KOPT-K1 (cell line): ENCODE data around the gene PSAPL1.

ENCODE experiments used
- H3K27ac ChIP-seq: fragments of 200-600 bp; sonication (generic); 2 replicates; pipeline ENCODE4 v1.5.1; 2016; ENCODE audit warnings: antibody characterized with exemption, mild to moderate bottlenecking, low read depth, low read length; ENCODE audit not compliant: poor library complexity, severe bottlenecking
- H3K36me3 ChIP-seq: fragments of 200-600 bp; sonication (generic); 2 replicates; pipeline ENCODE4 v1.5.1; 2017; ENCODE audit warnings: antibody characterized with exemption, mild to moderate bottlenecking, low read length, moderate library complexity; ENCODE audit not compliant: insufficient read depth
- H3K9me3 ChIP-seq: fragments of 200-600 bp; sonication (generic); 2 replicates; pipeline ENCODE4 v1.5.1; 2017; ENCODE audit warnings: antibody characterized with exemption, low read length, mild to moderate bottlenecking; ENCODE audit not compliant: insufficient read depth, poor library complexity, severe bottlenecking

The PSAPL1 gene

GRCh38 chr4:7448036-7448435, 13.3 kb upstream of the PSAPL1 start:
- Histone ChIP-seq H3K9me3 (no peaks in the 10 kb centered on the region), H3K36me3 (no peaks in the 10 kb centered on the region), H3K27ac (no peak overlapping the region)

- no peaks in the 10 kb centered on the region for H3K36me3 ChIP-seq
- H3K9me3 ChIP-seq = no peaks in the 10 kb centered on the region
- H3K27ac ChIP-seq = no peak overlapping the region
These were observed 12.5 kb upstream of the PSAPL1 start for GRCh38 chr4:7447236-7447635.

DNA sequence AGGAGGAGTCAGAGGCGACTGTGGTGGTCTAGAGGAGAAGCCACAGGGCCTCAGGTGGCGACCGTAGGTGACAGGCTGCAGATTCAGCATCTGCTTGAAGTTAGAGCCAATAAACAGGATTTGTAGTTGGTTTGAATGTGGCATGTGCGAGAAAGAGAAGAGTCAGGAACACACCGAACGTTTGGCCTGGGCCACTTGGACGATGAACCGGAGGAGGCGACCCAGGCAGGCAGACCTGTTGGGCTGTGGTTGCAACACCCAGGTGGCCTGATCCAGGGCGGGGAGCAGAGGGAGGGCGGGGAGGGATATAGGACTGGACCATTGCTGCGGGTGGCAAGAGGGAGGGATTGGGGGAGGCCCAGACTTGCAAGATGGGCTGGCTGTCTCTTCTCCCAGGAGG, 10.0 kb upstream of the PSAPL1 start:
- no peaks in the 10 kb centered on the region for H3K36me3 ChIP-seq
- H3K9me3 ChIP-seq = no peaks in the 10 kb centered on the region
- no peak overlapping the region for H3K27ac ChIP-seq

- H3K27ac ChIP-seq = no peak overlapping the region
- no peaks in the 10 kb centered on the region for H3K36me3 ChIP-seq
- no peaks in the 10 kb centered on the region for H3K9me3 ChIP-seq
These were observed 9.6 kb upstream of the PSAPL1 start for GRCh38 chr4:7444314-7444713.

DNA sequence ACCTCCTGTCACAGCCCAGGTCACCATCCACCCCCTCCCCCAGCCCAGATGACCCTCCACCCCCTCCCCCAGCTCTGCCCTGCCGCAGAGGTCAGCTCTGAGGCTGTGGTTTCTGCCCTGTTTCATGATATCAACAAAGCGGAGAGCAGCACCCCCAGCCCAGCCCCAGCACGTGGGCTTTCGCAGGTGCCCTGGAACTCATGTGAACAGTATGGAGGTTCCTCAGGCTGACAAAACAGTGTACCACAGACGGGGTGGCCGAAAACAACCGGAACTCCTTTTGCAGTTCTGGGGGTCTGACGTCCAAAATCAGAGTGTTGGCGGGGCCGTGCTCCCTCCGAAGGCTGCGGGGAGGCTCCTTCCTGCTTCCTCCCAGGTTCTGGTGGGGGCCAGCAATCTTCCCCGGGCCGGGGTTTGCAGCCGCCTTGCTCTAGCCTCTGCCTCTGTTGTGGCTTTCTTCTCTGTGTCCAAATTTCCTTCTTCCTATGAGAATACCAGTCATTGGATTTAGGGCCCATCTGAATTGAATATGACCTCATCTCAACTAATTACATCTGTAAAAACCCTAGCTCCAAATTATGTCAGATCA, 7.9 kb upstream of the PSAPL1 start:
- Histone ChIP-seq H3K9me3 (no peaks in the 10 kb centered on the region), H3K36me3 (no peaks in the 10 kb centered on the region), H3K27ac (no peak overlapping the region)

GRCh38 chr4:7441201-7441600, 6.5 kb upstream of the PSAPL1 start:
- Histone ChIP-seq H3K36me3 (no peaks in the 10 kb centered on the region), H3K27ac (no peak overlapping the region), H3K9me3 (no peaks in the 10 kb centered on the region)

- Histone ChIP-seq H3K36me3 (no peaks in the 10 kb centered on the region), H3K9me3 (no peaks in the 10 kb centered on the region), H3K27ac (no peak overlapping the region)
These were observed 5.0 kb upstream of the PSAPL1 start for GRCh38 chr4:7439699-7440098.

GRCh38 chr4:7436256-7436655, 1.5 kb upstream of the PSAPL1 start:
- Histone ChIP-seq H3K9me3 (no peaks in the 10 kb centered on the region), H3K27ac (no peak overlapping the region), H3K36me3 (no peaks in the 10 kb centered on the region)

- Histone ChIP-seq H3K9me3 (no peaks in the 10 kb centered on the region), H3K36me3 (no peaks in the 10 kb centered on the region), H3K27ac (no peak overlapping the region)
These were observed 836 bp upstream of the PSAPL1 start for GRCh38 chr4:7435471-7436061.

DNA sequence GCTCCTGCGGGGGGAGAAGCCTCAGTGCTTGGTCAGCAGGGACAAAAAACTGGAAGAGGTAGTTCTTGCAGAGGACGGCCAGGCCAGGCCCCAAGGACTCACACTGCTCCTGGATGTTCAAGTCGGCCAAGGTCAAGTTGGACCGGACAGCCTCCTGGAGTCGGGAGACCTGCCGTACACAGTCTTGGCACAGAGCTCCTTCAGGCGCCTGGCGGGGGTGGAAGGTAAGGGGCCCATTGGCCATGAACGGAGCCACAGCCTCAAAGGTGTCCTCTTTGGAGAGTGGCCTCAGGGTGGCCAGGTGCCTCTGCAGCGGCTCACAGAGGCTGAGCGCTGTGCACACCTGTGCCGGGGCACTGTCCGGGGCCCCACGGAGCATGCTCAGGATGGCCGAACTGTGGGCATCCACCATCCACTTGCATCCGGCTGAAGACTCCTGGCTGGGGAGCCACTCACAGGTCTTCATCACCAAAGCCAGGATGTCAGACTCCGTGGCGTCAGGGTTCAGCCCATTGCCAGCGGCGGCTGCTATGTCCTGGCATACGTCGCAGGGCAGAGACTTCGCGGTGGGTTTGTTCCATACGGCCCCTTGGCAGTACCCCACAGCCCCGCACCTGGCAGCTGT, 477 bp downstream of the PSAPL1 start:
- no peaks in the 10 kb centered on the region for H3K9me3 ChIP-seq
- no peaks in the 10 kb centered on the region for H3K36me3 ChIP-seq
- H3K27ac ChIP-seq = no peak overlapping the region

GRCh38 chr4:7433376-7434140, 1.2 kb downstream of the PSAPL1 start:
- Histone ChIP-seq H3K36me3 (no peaks in the 10 kb centered on the region), H3K9me3 (no peaks in the 10 kb centered on the region), H3K27ac (no peak overlapping the region)

GRCh38 chr4:7432531-7433375, 2.0 kb downstream of the PSAPL1 start:
- no peaks in the 10 kb centered on the region for H3K36me3 ChIP-seq
- H3K9me3 ChIP-seq = no peaks in the 10 kb centered on the region
- no peak overlapping the region for H3K27ac ChIP-seq

DNA sequence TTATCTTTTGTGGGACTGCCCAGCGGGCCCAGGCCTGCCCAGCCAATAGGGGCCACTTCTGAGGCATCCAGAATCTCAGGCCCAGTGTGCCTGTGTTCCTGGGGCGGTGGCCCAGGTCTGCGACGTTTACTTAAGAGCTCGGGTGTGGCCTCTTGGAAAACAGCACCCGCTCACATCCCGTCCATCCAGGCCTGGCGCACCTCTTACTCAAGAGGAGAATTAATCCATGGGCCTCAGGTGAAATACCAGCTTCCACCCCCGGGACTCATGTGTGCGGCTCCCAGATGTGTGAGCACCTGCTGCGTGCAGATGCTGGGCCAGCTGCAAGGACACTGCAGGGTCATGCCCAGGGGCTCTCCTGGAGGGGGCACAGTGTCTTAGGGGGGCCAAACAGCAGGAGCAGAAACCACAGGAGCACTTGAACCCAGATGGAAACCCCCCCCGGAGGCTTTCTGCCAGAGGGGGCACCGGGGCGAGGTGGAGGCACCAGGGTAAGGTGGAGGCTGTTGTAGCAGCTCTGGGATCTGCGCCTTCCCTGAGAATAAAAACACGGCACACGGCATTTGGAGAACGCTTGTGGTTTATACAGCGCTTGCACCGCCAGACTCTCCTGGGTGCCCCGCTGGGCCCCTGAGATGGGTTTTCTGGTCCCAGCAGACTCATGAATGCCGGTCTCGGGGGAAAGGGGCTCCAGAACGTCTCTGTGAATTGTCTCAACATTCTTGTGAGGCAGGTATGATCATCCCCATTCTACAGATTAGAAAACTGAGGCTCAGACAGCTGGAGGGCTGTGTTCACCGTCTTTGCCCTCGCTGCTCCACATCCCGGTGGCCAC, 2.8 kb downstream of the PSAPL1 start:
- Histone ChIP-seq H3K9me3 (no peaks in the 10 kb centered on the region), H3K36me3 (no peaks in the 10 kb centered on the region), H3K27ac (no peak overlapping the region)

DNA sequence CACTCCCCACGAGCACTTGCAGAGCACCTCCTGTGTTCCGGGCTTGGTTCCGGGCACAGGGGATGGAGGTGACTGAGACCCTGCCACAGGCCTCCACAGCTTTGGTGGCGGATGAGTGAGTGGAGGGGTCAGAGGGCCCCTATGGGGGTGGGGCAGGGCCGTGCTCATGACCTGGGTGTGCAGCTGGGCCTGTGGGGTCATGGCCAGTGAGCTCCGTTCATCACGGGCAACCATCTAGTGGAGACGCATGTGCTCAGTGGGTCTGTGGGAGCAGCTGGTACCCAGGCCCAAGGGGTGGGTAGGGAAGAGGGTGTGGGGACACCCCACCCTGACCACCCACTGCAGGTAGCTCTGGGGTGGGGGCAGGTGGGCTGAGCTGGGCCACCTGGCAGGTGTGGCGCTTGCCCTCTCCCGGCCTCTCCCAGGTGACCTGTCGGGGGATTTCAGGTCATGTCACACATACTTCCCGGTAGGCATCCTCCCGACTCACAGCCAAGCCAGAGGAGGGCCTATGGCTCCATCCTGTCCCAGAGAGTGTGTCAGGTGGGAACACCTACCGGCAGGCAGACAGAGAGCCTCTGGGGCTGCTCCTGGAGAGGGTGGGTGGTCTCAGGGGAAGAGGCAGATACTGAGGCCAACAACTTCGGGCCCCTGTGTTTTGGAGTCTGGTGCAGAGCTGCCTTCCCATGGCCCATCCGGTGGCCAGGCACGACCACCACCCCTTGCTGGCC, 3.6 kb downstream of the PSAPL1 start:
- H3K27ac ChIP-seq = no peak overlapping the region
- no peaks in the 10 kb centered on the region for H3K36me3 ChIP-seq
- H3K9me3 ChIP-seq = no peaks in the 10 kb centered on the region
